Activated naive CD4-positive, alpha-beta T cell treated with anti-CD3 and anti-CD28 coated beads, Interleukin-2, amount 50 U/mL, for 24 hours (primary cell): ENCODE data around the gene TRMT61A.

Experiments
- H3K27ac Mint-ChIP-seq: one replicate; pipeline ENCODE4 v1.8.0; 2021; ENCODE audit warnings: mild to moderate bottlenecking, mixed read lengths
- H3K27me3 Mint-ChIP-seq: one replicate; pipeline ENCODE4 v1.8.0; 2021; ENCODE audit warnings: mixed read lengths
- H3K36me3 Mint-ChIP-seq: one replicate; pipeline ENCODE4 v1.8.0; 2021; ENCODE audit warnings: mixed read lengths
- H3K4me1 Mint-ChIP-seq: one replicate; pipeline ENCODE4 v1.8.0; 2021; ENCODE audit warnings: mixed read lengths
- H3K4me3 Mint-ChIP-seq: one replicate; pipeline ENCODE4 v1.8.0; 2021; ENCODE audit warnings: mild to moderate bottlenecking, mixed read lengths
- H3K9me3 Mint-ChIP-seq: one replicate; pipeline ENCODE4 v1.8.0; 2021; ENCODE audit warnings: mixed read lengths

TRMT61A gene

GRCh38 chr14:103574707-103575285 is 45.8 kb downstream of the TRMT61A start:
- Mint-ChIP-seq H3K27ac (no peak overlapping the region), H3K4me1 (no peaks in the 10 kb centered on the region), H3K36me3 (no peaks in the 10 kb centered on the region), H3K4me3 (no peak overlapping the region), H3K9me3 (no peaks in the 10 kb centered on the region), H3K27me3 (no peaks in the 10 kb centered on the region)

GRCh38 chr14:103576371-103577024 is 47.5 kb downstream of the TRMT61A start:
- Mint-ChIP-seq H3K36me3 (no peaks in the 10 kb centered on the region), H3K4me3 (no peak overlapping the region), H3K27me3 (no peaks in the 10 kb centered on the region), H3K4me1 (no peaks in the 10 kb centered on the region), H3K27ac (no peak overlapping the region), H3K9me3 (no peaks in the 10 kb centered on the region)

- no peaks in the 10 kb centered on the region for H3K9me3 Mint-ChIP-seq
- H3K27ac Mint-ChIP-seq = no peak overlapping the region
- H3K4me3 Mint-ChIP-seq = no peak overlapping the region
- no peaks in the 10 kb centered on the region for H3K27me3 Mint-ChIP-seq
- H3K4me1 Mint-ChIP-seq = no peaks in the 10 kb centered on the region
- peaks cover 3% of the 10 kb centered on the region for H3K36me3 Mint-ChIP-seq
Measured at GRCh38 chr14:103578401-103579075, 49.5 kb downstream of the TRMT61A start.

GRCh38 chr14:103581206-103581605 is 52.2 kb downstream of the TRMT61A start:
- Mint-ChIP-seq H3K36me3 (peaks cover 3% of the 10 kb centered on the region), H3K27me3 (no peaks in the 10 kb centered on the region), H3K9me3 (no peaks in the 10 kb centered on the region), H3K27ac (no peak overlapping the region), H3K4me3 (no peak overlapping the region), H3K4me1 (no peaks in the 10 kb centered on the region)

GRCh38 chr14:103581954-103582703 is 53.1 kb downstream of the TRMT61A start:
- Mint-ChIP-seq H3K27ac (no peak overlapping the region), H3K4me1 (no peaks in the 10 kb centered on the region), H3K9me3 (no peaks in the 10 kb centered on the region), H3K36me3 (peaks cover 5% of the 10 kb centered on the region), H3K27me3 (no peaks in the 10 kb centered on the region), H3K4me3 (no peak overlapping the region)

GRCh38 chr14:103584326-103584915 is 55.4 kb downstream of the TRMT61A start:
- H3K9me3 Mint-ChIP-seq = no peaks in the 10 kb centered on the region

More at GRCh38 chr14:103584326-103584915, 55.4 kb downstream of the TRMT61A start:
- H3K36me3 Mint-ChIP-seq = peaks cover 7% of the 10 kb centered on the region
- H3K27ac Mint-ChIP-seq = no peak overlapping the region
- no peaks in the 10 kb centered on the region for H3K4me1 Mint-ChIP-seq
- H3K4me3 Mint-ChIP-seq = no peak overlapping the region
- no peaks in the 10 kb centered on the region for H3K27me3 Mint-ChIP-seq
